Stimulated activated CD4-positive, alpha-beta T cell treated with anti-CD3 and anti-CD28 coated beads, Interleukin-4, amount 100 ng/mL, for 1 hour (primary cell): ENCODE results near the gene AP1M1.
"Not testable (repeated sequence)": the region's sequence is repeated elsewhere in the genome, so short reads cannot be mapped to it uniquely, and the experiment has no call there.

Experiments
- DNase-seq: peaks from one replicate; pipeline ENCODE4 v3.0.0-alpha.2; 2020

AP1M1 gene

DNA sequence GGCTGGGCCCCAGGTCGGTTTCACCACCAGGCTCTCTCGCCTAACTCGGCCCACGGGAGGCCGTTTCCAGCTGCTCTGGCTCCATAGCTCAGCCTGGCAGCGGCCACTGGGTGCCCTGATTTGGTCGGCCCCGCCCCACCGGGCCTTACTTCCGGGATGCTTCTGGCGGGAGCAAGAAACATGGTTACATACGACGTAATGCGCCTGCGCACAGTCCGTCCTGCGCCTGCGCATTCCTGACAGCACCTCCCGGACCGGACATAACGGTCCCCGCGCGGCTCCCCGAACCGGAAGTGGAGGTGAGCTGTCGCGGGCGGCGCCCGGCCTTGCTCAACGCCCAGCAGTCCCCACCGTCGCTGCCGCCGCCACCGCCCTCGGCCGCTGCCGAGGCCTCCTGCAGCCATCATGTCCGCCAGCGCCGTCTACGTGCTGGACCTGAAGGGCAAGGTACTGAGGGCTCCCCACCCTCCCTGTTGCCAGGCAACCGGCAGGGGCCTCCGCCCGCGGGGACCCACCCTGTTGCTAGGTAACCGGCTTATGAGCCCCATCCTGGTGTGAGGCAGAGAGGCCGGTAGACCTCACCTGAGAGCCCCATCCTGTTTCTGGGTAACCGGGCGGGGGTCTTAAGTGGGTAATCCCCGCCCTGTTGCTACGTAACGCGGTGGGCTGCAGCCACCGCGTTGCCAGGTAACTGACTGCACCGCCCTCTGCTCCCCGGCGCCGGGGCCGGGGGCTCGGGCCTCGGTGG lies at the start of gene AP1M1:
Gene AP1M1, plus strand, starts transcription at position 290 of the 748 bp plus-strand sequence. Its CDS starts 116 bp downstream, at position 406.
- DNase-seq: peak; percentile 99

GRCh38 chr19:16148443-16149229 lies 49.1 kb upstream of the AP1M1 start:
- no peak for DNase-seq

DNA sequence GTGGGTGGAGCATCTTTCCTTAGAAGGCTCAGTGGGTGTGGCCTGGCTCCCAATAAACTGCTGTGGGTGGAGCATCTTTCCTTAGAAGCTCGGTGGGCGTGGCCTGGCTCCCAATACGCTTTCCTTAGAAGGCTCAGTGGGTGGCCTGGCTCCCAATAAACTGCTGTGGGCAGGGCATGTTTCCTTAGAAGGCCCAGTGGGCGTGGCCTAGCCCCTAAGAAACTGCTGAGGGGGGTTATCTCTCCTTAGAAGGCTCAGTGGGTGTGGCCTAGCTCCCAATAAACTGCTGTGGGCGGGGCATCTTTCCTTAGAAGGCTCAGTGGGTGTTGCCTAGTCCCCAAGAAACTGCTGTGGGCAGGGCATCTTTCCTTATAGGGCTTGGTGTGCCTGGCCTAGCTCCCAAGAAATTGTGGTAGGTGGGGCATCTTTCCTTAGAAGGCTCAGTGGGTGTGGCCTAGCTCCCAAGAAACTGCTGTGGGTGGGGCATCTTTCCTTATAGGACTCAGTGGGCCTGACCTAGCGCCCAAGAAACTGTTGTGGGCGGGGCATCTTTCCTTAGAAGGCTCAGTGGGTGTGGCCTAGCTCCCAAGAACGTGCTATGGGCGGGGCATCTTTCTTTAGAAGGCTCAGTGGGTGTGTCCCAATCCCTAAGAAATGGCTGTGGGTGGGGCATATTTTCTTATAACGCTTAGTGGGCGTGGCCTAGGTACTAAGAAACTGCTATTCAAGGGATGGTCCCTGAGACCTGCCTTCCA lies 44.0 kb upstream of the AP1M1 start:
- no peak for DNase-seq

DNA sequence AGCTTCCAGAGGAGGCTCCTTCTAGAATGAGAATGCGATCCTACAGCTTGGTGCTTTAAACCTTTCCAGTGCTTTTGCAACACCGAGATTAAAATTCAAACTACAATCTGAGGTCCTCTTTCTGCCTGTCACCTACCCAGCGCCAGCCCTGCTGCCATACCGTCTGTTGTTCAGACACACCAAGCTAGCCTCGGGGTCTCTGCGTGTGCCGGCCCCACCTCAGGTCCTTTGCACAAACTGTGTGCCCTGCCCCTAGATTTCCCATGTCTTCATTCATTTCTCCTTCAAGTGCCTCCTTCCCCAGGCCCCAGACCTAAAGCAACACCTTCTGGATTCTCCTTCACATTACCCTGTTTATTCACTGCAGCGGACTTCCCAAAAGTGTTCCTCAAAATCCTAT lies 43.2 kb upstream of the AP1M1 start:
- DNase-seq: no peak

- DNase-seq: no peak
Measured at GRCh38 chr19:16155128-16155527, 42.6 kb upstream of the AP1M1 start.

- no peak for DNase-seq
Measured at GRCh38 chr19:16156904-16157303, 40.8 kb upstream of the AP1M1 start.

DNA sequence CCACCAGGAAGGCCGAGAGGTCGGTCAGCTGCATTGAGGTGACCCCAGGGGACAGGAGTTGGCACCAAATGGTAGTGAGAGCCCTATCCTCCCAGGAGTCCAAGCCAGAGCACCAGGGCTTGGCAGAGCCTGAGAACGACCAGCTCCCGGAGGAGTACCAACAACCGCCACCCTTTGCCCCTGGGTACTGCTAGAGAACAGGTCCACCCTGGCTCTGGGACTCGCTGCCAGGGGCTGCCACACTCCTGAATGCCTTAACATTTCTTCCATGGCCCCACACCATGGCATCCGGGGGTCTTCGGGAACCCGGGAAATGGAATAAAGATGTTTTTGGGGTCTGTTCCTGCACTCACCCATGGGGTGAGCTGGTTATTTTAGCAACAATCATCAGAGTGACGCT lies 40.1 kb upstream of the AP1M1 start:
- no peak for DNase-seq

DNA sequence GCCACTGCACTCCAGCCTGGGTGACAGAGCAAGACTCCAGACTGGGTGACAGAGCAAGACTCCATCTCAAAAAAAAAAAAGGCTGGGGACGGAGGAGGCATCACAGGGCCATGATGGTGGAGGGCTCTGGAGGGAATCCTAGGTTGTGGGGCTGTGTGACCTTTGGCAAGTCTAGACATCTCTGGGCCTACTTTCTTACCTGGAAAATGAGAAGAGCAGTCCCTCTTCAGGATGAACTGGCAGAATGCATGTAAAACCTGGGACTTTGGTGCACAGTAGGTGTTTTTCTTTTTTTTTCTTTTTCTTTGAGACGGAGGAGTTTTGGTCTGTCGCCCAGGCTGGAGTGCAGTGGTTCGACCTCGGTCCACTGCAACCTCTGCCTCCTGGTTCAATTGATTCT lies 38.1 kb upstream of the AP1M1 start:
- DNase-seq: no peak

DNA sequence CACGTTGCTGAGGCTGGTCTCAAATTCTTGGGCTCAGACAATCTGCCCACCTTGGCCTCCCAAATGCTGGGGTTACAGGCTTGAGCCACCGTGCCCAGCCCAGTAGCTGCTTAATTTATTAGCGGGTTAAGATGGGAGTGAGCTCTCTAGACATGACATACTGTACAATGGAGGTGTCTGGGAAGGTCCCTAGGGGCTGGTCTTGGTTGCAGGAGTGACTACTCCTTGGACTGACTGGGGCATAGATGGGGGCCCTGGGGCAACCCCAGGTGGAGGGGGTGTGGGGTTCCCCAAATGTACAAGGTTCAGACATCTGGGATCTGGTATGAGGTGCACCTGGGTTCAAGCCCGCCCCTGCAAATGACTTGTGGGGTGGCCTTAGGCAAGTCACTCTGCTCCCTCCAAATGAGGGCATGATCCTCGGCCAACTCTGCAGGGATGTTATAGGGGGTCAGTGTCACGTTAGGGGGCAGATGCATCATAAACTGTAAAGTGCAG lies 37.2 kb upstream of the AP1M1 start:
- no peak for DNase-seq

DNA sequence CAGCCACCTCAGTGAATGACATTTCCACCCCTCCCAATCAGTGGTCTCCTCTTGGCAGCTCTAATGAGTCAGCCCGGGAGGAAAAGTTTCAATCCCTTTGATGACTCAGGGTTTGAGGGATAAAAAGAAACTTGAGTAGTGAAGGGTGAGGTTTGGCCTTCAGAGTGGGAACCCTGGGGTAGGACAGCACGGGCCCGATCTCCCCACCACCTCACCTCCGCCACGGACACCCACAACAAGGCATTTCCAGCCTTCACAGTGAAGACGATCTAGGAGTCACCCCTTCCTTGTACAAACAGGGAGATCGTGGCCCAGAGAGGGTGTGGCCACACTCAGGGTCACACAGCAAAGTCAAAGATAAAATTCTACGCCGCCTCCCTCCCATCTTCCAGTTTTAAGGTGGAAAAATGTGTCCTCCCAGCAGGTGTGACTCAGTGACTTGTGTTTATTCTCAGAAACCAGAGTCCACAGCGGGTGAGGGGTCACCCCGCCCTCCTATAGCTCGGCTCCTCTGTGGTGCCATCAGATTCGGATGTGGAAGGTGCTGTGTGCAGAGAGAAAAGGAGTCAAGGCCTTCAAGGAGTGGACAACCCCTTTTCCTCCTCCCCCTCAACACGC lies 36.7 kb upstream of the AP1M1 start:
- DNase-seq: no peak

DNA sequence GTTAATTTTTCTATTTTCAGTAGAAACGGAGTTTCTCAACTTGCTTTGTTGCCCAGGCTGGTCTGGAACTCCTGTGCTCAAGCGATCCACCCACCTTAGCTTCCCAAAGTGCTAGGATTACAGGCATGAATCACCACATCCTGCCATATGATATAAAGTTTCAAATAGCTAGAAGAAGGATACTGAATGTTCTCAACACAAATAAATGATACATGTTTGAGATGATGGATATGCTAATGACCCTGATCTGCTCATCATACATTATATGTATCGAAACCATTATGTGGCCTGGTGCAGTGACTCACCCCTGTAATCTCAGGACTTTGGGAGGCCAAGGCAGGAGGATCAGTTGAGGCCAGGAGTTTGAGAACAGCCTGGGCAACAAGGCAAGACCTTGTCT lies 35.9 kb upstream of the AP1M1 start:
- DNase-seq: no peak

DNA sequence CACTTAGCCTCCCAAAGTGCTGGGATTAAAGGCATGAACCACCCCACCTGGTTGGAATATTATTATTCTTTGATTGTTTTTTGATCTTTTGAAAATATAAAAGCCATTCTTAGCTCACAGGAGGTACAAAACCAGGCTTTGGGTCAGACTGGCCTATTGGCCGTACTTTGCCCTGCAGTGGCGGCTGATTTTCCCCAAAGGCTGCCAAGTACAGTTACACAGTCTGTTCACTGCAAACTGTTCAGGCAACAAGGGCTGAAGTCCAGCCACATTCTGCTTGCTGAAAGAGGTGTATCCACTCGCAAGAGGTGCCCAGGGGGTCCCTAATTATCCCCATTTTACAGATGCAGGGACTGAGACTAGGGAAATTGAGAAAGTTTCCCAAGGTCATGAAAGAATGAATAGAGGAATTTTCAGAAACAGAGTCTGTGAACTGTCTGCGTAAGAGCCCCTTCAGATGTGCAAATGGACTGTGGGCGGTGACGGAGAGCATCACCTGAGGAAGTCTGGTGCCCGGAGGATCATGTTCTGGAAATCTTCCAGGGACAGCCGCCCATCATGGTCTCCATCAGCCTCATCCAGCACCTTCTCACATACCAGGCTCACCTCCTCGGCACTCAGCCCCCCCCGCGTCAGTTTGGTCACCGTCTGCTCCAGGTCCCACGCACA lies 33.4 kb upstream of the AP1M1 start:
- no peak for DNase-seq

DNA sequence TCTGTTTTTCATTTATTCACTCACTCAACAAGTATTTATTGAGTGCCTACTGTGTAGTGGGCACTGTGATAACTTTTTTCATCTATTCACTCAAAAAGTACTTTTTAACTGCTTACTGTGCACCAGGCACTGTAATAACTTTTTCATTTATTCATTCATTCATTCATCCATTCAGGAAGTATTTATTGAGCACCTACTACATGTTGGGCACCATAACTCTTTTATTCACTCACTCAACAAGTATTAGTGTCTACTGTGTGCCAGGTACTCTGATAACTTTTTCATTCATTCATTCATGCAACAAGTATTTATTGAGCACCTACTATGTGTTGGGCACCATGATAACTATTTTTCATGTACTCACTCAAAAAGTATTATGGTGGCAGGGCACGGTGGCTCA lies 31.3 kb upstream of the AP1M1 start:
- DNase-seq: no peak

- DNase-seq: no peak
Measured at GRCh38 chr19:16167055-16167454, 30.7 kb upstream of the AP1M1 start.

GRCh38 chr19:16168465-16169081 lies 29.1 kb upstream of the AP1M1 start:
- no peak for DNase-seq

- no peak for DNase-seq
Measured at GRCh38 chr19:16170134-16170533, 27.6 kb upstream of the AP1M1 start.

DNA sequence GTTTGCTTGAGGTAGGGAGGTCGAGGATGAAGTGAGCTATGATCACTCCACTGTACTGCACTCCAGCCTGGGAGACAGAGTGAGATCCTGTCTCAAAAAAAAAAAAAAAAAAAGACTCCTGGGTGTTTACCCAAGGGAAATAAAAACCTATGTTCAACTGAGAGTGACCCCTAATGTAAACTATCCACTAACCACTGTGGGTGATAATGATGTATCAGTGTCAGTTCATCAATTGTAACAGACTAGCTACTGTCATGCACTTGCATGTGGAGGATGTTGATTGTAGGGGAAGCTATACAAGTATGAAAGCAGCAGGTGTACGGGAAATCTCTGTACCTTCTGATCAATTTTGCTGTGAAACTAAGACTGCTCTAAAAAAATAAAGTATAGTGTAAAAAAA lies 21.8 kb upstream of the AP1M1 start:
- no peak for DNase-seq

DNA sequence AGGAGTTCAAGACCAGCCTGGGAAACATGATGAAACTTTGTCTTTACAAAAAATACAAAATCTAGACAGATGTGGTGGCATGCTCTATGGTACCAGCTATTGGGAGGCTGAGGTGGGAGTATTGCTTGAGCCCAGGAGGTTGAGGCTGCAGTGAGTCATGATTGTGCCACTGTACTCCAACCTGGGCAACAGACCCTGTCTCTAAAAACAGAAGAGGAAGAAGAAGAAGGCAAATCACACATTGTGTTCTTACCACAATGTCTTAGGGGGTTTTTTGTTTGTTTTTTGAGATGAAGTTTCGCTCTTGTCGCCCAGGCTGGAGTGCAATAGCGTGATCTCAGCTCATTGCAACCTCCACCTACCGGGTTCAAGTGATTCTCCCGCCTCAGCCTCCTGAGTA lies 18.8 kb upstream of the AP1M1 start:
- not testable (repeated sequence) for DNase-seq

- no peak for DNase-seq
Measured at GRCh38 chr19:16180611-16181010, 17.1 kb upstream of the AP1M1 start.

GRCh38 chr19:16184665-16185122 lies 13.0 kb upstream of the AP1M1 start:
- DNase-seq: no peak

- peak; percentile 96 for DNase-seq
Measured at GRCh38 chr19:16185123-16185767, 12.5 kb upstream of the AP1M1 start, which contains the start of gene FAM32A. Gene FAM32A (plus strand): TSS chr19:16185410. CDS start chr19:16185443, 33 bp downstream.
